Lung (tissue), 12 donors: ENCODE data around the gene PCDH9. TPM values are rescaled to one million over a fixed set of nuclear protein-coding genes. Genes with fewer than 3 reads are reported as not detected.

Source experiments
- ATAC-seq: fragments of 200-7000 bp; cut with Tn5 transposase; one replicate; pipeline ENCODE4 v1.9.1; 2020; ENCODE audit warnings: moderate number of reproducible peaks; ENCODE audit not compliant: insufficient read depth, low FRiP score
- DNase-seq, 3 donors: peaks; one replicate each; pipeline ENCODE4 v3.0.0-alpha.2; 2013 to 2017
- H3K27ac ChIP-seq, 2 donors: one replicate each; pipeline ENCODE4 v1.5.1; 2013; ENCODE audit warnings: mild to moderate bottlenecking in 2 of 2, moderate library complexity in 2 of 2, control low read depth in 1 of 2, inconsistent platforms in 1 of 2, low read depth in 1 of 2, low read length in 1 of 2
- H3K27me3 ChIP-seq, 3 donors: one replicate each; pipeline ENCODE4 v1.5.1; 2013; ENCODE audit warnings: low read length in 2 of 3; ENCODE audit not compliant: control insufficient read depth in 3 of 3, insufficient read depth in 3 of 3
- H3K36me3 ChIP-seq, 4 donors: one replicate each; pipeline ENCODE4 v1.5.1; 2013; ENCODE audit warnings: low read length in 4 of 4, mild to moderate bottlenecking in 1 of 4, moderate library complexity in 1 of 4; ENCODE audit not compliant: control insufficient read depth in 4 of 4, insufficient read depth in 4 of 4
- H3K4me1 ChIP-seq, 5 donors: one replicate each; pipeline ENCODE4 v1.5.1; 2013; ENCODE audit warnings: low read length in 5 of 5, mild to moderate bottlenecking in 2 of 5, moderate library complexity in 1 of 5; ENCODE audit not compliant: control insufficient read depth in 5 of 5, insufficient read depth in 5 of 5
- H3K4me3 ChIP-seq: one replicate; pipeline ENCODE4 v1.5.1; 2013; ENCODE audit warnings: mild to moderate bottlenecking, control low read depth, moderate library complexity
- H3K9ac ChIP-seq, 2 donors: one replicate each; pipeline ENCODE4 v1.5.1; 2013; ENCODE audit warnings: low read length in 2 of 2, control low read depth in 1 of 2; ENCODE audit not compliant: insufficient read depth in 1 of 2
- H3K9me3 ChIP-seq, 4 donors: one replicate each; pipeline ENCODE4 v1.5.1; 2013; ENCODE audit warnings: low read length in 3 of 4, mild to moderate bottlenecking in 1 of 4, moderate library complexity in 1 of 4; ENCODE audit not compliant: control insufficient read depth in 4 of 4, insufficient read depth in 3 of 4
- WGBS, 2 donors: extraction: QIAGEN DNeasy Blood & Tissue Kit; methylation state at CpG; one replicate each; pipeline ENCODE4 v1.1.7; 2013; 5-methylcytosine and 5-hydroxymethylcytosine counted together
- polyA plus RNA-seq, 2 donors: library from polyadenylated mRNA; stranded (reverse); fragments of 200-250 nt; gene quantifications; one replicate each; pipeline ENCODE4 v1.2.1, GENCODE V29; 2013
- total RNA-seq, 2 donors: library from RNA; depleted of rRNA in 1 of 2; stranded (reverse); fragments of >200 nt in 1 of 2; gene quantifications; one replicate each; pipeline ENCODE4 v1.2.1, GENCODE V29; 2014 to 2021
- TF ChIP-seq, protein P1 (sequence below): IDR thresholded peaks from 2 replicates; pipeline ENCODE4 v1.5.1; 2012; ENCODE audit warnings: mild to moderate bottlenecking; ENCODE audit errors: control extremely low read depth, extremely low read depth
- donor health status: control.
- donor health status: control.
- donor health status: Bipolar disorder and iron deficiency.
- donor health status: healthy.
- donor health status: DM: yes; HTN: yes; CAD: no.

Gene PCDH9
- total and polyA plus RNA-seq, 4 donors: 0.68 to 22.2 (median 4.1) TPM

DNA sequence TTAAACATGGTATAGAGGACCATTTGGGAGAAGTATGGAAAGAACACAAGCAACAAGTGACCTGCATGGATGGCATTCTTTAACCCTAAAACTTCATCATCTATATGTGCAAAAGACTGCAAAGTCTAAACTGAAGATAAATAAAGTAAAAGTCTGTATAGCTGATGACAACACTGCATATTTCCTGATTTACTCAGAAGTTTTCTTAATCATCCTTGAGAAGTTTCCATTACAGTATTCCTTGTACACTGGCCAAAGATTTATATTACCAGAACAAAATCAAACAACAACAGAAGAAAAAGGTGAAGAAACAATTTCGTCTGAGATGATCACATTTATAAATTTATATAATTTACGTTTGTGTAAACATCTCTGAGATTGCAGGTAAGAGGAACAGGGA lies 805.7 kb downstream of the PCDH9 start:
- H3K4me3 ChIP-seq: no peak overlapping the region
- no peak overlapping the region for H3K27ac ChIP-seq
- H3K9ac ChIP-seq: no peak overlapping the region
- peaks cover 0 to 3% (median 1%) of the 10 kb centered on the region in 4 donors for H3K9me3 ChIP-seq
- no peaks in the 10 kb centered on the region for H3K36me3 ChIP-seq
- no peak for ATAC-seq
- no peaks in the 10 kb centered on the region for H3K4me1 ChIP-seq
- no peak for DNase-seq
- no peaks in the 10 kb centered on the region for H3K27me3 ChIP-seq
- 73 to 80% methylated on average over 2 of the region's 2 CpGs for WGBS, 2 donors
- TF ChIP-seq, protein P1, sequence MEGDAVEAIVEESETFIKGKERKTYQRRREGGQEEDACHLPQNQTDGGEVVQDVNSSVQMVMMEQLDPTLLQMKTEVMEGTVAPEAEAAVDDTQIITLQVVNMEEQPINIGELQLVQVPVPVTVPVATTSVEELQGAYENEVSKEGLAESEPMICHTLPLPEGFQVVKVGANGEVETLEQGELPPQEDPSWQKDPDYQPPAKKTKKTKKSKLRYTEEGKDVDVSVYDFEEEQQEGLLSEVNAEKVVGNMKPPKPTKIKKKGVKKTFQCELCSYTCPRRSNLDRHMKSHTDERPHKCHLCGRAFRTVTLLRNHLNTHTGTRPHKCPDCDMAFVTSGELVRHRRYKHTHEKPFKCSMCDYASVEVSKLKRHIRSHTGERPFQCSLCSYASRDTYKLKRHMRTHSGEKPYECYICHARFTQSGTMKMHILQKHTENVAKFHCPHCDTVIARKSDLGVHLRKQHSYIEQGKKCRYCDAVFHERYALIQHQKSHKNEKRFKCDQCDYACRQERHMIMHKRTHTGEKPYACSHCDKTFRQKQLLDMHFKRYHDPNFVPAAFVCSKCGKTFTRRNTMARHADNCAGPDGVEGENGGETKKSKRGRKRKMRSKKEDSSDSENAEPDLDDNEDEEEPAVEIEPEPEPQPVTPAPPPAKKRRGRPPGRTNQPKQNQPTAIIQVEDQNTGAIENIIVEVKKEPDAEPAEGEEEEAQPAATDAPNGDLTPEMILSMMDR: no peak

DNA sequence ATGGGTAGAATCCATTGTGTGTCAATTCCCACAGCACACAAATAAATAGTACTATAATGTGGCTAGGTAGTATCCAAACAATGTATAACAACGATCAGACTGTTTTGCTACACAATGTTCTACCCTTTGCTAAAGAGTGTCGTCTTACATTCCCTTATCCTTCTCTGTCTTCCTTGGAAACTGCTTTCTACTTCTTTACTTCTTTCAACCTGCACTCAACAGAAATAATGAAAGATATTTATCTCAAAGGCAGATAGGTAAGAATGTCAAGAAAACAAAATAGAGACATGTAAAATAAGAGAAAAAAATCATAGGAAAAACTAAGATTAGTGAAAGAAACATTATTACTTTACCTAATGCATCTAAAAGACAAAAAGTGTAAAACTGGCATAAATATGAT lies 814.7 kb downstream of the PCDH9 start:
- TF ChIP-seq, protein P1: no peak
- DNase-seq: no peak
- Histone ChIP-seq H3K9me3 (peaks cover 0 to 3% (median 0%) of the 10 kb centered on the region in 4 donors), H3K27me3 (no peaks in the 10 kb centered on the region), H3K36me3 (no peaks in the 10 kb centered on the region), H3K4me1 (peaks cover 0 to 6% (median 0%) of the 10 kb centered on the region in 5 donors), H3K4me3 (no peak overlapping the region), H3K27ac (no peak overlapping the region), H3K9ac (no peak overlapping the region)
- ATAC-seq: no peak
- 53 to 62% methylated on average over 2 of the region's 2 CpGs for WGBS, 2 donors

DNA sequence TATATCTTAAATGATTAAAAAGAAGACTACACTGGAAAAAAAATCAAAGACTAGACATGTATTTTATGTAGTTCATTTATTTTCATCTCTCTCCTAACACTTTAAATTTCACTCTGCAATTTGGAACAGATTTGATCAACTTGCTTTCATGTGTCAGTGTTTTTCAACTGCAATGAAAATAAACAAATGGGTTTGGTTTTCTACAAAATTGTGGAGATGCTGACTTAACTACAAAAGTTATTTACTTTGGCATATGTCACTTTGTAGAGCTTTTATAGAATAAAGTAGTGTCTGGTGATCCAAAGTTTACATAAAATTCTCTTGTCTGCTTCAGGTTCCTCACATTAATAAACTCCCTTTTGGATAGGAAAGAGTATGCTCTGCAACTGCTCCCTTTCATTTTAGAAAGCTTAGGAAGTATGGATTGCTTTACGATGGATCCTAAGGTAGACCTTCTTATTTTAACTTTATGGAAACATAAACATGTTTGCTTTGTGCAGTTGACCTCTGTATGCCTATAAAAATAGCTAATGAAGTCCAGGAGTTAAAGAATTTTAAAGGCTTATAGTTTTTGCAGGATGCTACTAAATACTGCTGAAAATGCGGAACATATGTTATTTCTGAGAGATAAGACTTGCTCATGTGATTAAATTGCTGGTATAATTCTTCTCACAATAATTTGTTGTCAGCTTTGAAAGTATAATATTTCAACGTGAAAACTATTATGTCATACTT lies 815.9 kb downstream of the PCDH9 start:
- no peak for ATAC-seq
- 73 to 79% methylated on average over 3 of the region's 3 CpGs for WGBS, 2 donors

More for the DNA sequence above, 815.9 kb downstream of the PCDH9 start:
- Histone ChIP-seq H3K9me3 (no peaks in the 10 kb centered on the region), H3K9ac (no peak overlapping the region), H3K4me1 (peaks cover 0 to 6% (median 0%) of the 10 kb centered on the region in 5 donors), H3K4me3 (no peak overlapping the region), H3K36me3 (no peaks in the 10 kb centered on the region), H3K27ac (no peak overlapping the region), H3K27me3 (no peaks in the 10 kb centered on the region)
- TF ChIP-seq, protein P1: no peak
- DNase-seq: peak in 1 of 3 donors; percentile 3
